ENCODE data around the gene DCBLD2.
"Not testable (repeated sequence)": the region's sequence is repeated elsewhere in the genome, so short reads cannot be mapped to it uniquely, and the experiment has no call there.

The DCBLD2 gene

GRCh38 chr3:98877132-98877531 lies 24.4 kb downstream of the DCBLD2 start:
- TF ChIP-seq, protein P1, sequence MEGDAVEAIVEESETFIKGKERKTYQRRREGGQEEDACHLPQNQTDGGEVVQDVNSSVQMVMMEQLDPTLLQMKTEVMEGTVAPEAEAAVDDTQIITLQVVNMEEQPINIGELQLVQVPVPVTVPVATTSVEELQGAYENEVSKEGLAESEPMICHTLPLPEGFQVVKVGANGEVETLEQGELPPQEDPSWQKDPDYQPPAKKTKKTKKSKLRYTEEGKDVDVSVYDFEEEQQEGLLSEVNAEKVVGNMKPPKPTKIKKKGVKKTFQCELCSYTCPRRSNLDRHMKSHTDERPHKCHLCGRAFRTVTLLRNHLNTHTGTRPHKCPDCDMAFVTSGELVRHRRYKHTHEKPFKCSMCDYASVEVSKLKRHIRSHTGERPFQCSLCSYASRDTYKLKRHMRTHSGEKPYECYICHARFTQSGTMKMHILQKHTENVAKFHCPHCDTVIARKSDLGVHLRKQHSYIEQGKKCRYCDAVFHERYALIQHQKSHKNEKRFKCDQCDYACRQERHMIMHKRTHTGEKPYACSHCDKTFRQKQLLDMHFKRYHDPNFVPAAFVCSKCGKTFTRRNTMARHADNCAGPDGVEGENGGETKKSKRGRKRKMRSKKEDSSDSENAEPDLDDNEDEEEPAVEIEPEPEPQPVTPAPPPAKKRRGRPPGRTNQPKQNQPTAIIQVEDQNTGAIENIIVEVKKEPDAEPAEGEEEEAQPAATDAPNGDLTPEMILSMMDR (IDR thresholded peaks at IDR 0.05; ENCODE audit: extremely low read depth, missing control alignments): no peak
- DNase-seq (ENCODE audit: low spot score): no peak

- DNase-seq (ENCODE audit: low spot score): no peak
- TF ChIP-seq, protein P1 (IDR thresholded peaks at IDR 0.05; ENCODE audit: extremely low read depth, missing control alignments): no peak
Observed at GRCh38 chr3:98875535-98875934, 26.0 kb downstream of the DCBLD2 start.

DNA sequence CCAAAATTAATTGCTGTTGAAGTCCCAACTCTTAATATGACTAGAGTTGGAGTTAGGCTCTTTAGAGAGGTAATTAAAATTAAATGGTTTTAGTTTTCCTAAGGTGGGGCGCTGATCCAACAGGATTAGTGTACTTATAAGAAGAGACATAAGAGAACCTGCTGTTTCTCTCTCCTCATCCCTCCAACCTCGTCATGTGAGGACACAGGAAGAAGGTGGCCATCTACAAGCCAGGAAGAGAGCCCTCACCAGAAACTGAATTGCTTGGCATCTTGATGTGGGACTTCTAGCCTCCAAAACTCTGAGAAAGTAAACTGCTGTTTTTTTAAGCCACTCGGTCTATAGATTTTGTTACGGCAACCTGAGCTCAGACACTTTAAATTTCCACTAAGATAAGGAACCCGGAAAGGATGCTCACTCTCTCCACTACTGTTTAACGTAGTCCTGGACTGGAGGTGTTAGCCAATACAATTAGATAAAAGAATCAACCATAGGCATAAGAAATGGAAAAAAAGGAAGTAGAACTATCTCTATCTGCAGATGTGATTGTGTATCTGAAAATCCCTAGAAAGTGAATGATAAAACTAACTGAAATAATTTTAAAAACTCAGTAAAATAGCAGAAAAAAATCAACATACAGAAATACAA lies 26.8 kb downstream of the DCBLD2 start:
- TF ChIP-seq, protein P1 (IDR thresholded peaks at IDR 0.05; ENCODE audit: extremely low read depth, missing control alignments): no peak
- no peak for DNase-seq (ENCODE audit: low spot score)

GRCh38 chr3:98869391-98869790 lies 32.1 kb downstream of the DCBLD2 start:
- DNase-seq (ENCODE audit: low spot score): no peak

DNA sequence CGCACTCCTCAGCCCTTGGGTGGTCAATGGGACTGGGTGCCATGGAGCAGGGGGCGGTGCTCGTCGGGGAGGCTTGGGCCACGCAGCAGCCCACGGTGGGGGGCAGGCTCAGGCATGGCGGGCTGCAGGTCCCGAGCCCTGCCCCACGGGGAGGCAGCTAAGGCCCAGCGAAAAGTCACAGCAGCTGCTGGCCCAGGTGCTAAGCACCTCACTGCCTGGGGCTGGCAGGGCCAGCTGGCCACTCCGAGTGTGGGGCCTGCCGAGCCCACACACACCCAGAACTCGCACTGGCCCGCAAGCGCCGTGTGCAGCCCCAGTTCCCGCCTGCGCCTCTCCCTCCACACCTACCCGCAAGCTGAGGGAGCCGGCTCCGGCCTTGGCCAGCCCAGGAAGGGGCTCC lies 43.5 kb downstream of the DCBLD2 start:
- not testable (repeated sequence) for DNase-seq (ENCODE audit: low spot score)

More at GRCh38 chr3:98869391-98869790, 32.1 kb downstream of the DCBLD2 start:
- TF ChIP-seq, protein P1 (IDR thresholded peaks at IDR 0.05; ENCODE audit: extremely low read depth, missing control alignments): no peak

GRCh38 chr3:98857258-98857657 lies 44.2 kb downstream of the DCBLD2 start:
- DNase-seq (ENCODE audit: low spot score): not testable (repeated sequence)

DNA sequence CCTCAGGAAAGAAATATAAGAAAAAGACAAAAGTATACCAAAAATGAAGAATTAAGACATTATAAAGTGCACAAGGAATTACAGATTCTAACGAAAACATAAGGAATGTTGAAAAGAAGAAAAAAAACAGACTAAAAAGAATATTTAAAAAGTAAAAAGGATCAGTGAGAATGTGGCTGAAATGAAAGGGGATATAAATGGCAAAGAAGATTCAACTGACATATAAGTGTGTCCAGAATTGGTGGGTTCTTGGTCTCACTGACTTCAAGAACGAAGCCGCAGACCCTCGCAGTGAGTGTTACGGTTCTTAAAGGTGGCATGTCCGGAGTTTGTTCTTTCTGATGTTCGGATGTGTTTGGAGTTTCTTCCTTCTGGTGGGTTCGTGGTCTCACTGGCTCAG lies 44.8 kb downstream of the DCBLD2 start:
- TF ChIP-seq, protein P1 (IDR thresholded peaks at IDR 0.05; ENCODE audit: extremely low read depth, missing control alignments): no peak
- DNase-seq (ENCODE audit: low spot score): no peak

GRCh38 chr3:98855806-98856400 lies 45.6 kb downstream of the DCBLD2 start:
- TF ChIP-seq, protein P1 (IDR thresholded peaks at IDR 0.05; ENCODE audit: extremely low read depth, missing control alignments): no peak
- no peak for DNase-seq (ENCODE audit: low spot score)
